ENCODE data around the gene HSPB1. TPM values are rescaled to one million over a fixed set of nuclear protein-coding genes. Genes with fewer than 3 reads are reported as not detected.
"Not testable (repeated sequence)": the region's sequence is repeated elsewhere in the genome, so short reads cannot be mapped to it uniquely, and the experiment has no call there.

The HSPB1 gene
- total RNA-seq, 2 donors from 2014 or later, result 42.5 to 78.1 TPM

- Mint-ChIP-seq H3K27ac (peak overlapping the region; percentile 95 to 99), H3K9me3 (no peaks in the 10 kb centered on the region), H3K36me3 (no peaks in the 10 kb centered on the region)
- ATAC-seq (no peak), DNase-seq (ENCODE audit: low spot score in 2 of 2) (no peak)
Observed at GRCh38 chr7:76316984-76317781, 14.7 kb downstream of the HSPB1 start.

- peak; percentile 91 to 93 for ATAC-seq
- Mint-ChIP-seq H3K9me3 (no peaks in the 10 kb centered on the region), H3K27ac (peak overlapping the region; percentile 95 to 99), H3K36me3 (no peaks in the 10 kb centered on the region)
- peak; percentile 96 to 97 for DNase-seq (ENCODE audit: low spot score in 2 of 2)
Observed at GRCh38 chr7:76317782-76318487, 15.5 kb downstream of the HSPB1 start.

DNA sequence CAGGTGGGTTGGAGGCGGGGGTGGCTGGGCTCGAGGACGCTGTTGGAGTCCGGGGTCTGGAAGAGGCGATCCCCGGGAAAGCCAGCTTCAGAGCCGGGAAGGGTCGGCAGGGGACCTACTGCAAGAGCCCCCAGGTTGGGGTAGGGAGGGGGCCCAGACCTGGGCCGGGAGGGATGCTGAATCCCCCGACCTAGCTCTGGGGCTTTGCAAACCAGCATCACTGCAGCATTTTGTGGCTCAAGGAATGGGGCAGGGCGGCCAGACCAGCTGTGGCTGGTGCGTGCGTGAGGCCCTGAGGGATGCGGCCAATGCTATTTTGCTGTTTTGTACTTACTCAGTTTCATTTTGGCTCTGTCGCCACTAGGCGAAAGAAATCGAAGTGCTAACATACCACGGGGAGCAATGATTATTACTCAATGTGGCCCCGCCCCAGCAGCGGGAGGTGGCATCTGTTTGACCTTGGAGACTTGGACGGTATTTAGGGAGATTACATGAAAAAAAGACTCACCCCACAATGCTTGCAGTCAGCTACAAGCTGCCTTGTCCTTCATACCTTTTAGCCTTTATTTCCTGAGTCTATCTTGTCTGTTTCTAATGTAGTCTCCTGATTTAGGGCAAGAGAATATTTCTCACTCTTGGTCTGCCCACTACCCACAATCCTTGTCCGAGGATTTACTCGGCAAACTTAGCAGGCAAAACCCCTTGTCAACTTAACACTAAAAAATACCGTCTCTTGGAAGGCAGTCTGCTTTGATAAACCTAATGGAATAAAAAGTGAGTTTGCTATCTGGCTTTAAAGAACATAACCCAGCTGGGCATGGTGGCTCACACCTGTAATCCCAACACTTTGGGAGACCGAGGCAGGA, 16.2 kb downstream of the HSPB1 start:
- H3K27ac Mint-ChIP-seq, result peak overlapping the region; percentile 95 to 99
- H3K9me3 Mint-ChIP-seq, result no peaks in the 10 kb centered on the region
- H3K36me3 Mint-ChIP-seq, result no peaks in the 10 kb centered on the region
- DNase-seq (ENCODE audit: low spot score in 2 of 2), result peak; percentile 72 to 81
- peak; percentile 51 to 60 for ATAC-seq

DNA sequence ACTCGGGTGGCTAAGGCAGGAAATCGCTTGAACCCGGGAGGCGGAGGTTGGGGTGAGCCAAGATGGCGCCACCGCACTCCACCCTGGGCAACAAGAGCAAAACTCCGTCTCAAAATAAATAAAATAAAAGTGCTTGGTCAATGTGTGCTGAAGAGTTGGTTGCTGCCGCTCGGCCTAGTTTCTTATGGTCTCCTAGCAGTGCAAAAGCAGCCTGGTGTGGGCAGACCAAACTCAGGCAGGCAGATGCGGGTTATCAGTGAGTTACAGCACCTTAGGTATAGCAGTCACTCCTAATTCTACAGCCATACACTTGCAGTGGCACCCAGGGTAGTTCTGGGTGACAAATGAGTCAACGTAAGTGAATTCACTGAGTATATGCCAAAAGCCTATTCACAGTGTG, 22.6 kb downstream of the HSPB1 start:
- H3K9me3 Mint-ChIP-seq, result no peaks in the 10 kb centered on the region
- H3K27ac Mint-ChIP-seq, result peak overlapping the region; percentile 27 to 44
- DNase-seq (ENCODE audit: low spot score in 2 of 2) (no peak), ATAC-seq (no peak)
- H3K36me3 Mint-ChIP-seq, result peaks cover 13 to 31% of the 10 kb centered on the region in 2 donors

DNA sequence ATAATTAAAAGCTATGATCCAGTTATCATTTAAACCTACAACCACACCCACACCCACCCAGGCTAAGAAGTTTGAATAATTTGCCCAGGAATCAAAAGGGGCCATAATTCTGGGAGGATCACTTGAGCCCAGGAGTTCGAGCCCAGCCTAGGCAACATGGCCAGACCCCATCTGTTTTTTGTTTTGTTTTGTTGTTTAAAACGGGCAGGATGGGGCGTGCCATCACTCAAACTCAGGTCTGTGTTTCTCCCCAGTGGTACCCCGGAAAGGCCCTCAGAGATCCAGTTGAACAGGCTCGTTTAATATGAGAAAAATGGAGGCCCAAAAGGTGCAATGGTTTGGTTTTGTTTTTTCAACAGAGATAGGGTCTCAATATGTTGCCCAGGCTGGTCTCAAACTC, 23.3 kb downstream of the HSPB1 start:
- H3K9me3 Mint-ChIP-seq, result no peaks in the 10 kb centered on the region
- ATAC-seq (no peak), DNase-seq (ENCODE audit: low spot score in 2 of 2) (no peak)
- H3K36me3 Mint-ChIP-seq, result peaks cover 15 to 32% of the 10 kb centered on the region in 2 donors
- H3K27ac Mint-ChIP-seq, result no peak overlapping the region

DNA sequence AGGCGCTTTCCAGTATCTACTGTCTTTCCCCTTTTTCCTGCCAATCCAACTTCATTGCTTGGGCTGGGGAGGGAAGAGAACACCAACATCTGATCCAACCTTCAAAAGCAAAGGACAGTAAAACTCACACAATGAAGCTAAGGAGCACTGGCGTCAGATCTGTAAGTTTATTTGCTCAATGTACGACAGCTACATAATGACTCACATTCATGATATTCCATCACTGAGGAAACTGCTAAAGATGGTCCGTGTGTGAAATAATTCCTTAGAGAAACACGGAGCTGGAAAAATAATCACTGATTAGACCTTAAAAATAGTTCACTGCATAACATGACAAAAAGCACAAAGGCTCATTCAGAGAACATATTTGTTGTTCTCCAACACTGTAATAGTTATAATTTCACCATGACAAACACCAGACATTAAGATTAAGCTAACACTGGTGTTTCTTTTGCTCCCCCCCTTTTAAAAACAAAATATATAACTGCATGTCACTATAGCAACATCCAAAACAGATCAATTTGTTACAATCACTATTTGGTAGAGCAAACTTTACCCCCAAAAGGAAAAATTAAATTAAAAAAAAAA, 24.3 kb downstream of the HSPB1 start:
- DNase-seq (ENCODE audit: low spot score in 2 of 2) (no peak), ATAC-seq (no peak)
- H3K9me3 Mint-ChIP-seq, result no peaks in the 10 kb centered on the region
- peak overlapping the region in 1 of 2 donors; percentile 60 for H3K27ac Mint-ChIP-seq
- peaks cover 15 to 32% of the 10 kb centered on the region in 2 donors for H3K36me3 Mint-ChIP-seq

DNA sequence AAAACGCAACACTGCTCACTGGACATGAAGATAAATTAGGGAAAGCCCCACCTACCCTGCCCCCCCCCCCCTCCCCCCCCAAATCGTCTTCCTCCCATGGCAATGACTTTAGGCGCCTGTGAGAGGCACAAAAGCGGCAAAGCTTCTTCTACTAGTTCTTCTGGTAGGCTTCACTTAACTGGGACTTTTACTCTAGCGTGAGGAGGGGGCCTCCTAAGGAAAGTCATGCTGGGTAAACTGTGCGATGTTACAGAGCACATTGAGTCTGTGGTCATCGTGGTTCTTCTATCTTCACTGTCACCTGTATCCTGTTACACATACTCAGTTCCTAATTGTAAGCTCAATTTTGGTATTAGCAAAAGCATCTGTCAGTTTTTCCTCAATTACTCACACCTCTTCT, 25.1 kb downstream of the HSPB1 start:
- H3K27ac Mint-ChIP-seq, result no peak overlapping the region
- ATAC-seq (peak; percentile 58 to 83), DNase-seq (ENCODE audit: low spot score in 2 of 2) (no peak)
- H3K9me3 Mint-ChIP-seq, result no peaks in the 10 kb centered on the region
- peaks cover 15 to 32% of the 10 kb centered on the region in 2 donors for H3K36me3 Mint-ChIP-seq

- Mint-ChIP-seq H3K36me3 (peaks cover 15 to 35% of the 10 kb centered on the region in 2 donors), H3K9me3 (no peaks in the 10 kb centered on the region), H3K27ac (peak overlapping the region; percentile 23 to 72)
- ATAC-seq, result no peak
- DNase-seq (ENCODE audit: low spot score in 2 of 2), result no peak
Observed at GRCh38 chr7:76328389-76328788, 25.9 kb downstream of the HSPB1 start.

DNA sequence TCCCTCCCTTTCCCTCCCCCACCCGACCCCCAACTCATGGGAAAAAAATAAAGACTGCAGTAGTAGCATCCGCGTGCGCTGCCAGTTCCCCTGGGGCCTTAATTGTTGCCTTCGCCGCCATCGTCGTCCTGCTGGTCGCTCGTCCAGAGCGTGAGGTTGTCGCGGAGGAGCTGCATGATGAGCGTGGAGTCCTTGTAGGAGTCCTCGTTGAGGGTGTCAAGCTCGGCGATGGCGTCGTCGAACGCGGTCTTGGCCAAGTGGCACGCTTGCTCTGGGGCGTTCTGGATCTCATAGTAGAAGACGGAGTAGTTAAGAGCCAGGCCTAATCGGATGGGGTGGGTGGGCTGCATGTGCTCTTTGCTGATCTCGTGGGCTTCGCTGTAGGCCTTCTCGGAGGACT, 27.0 kb downstream of the HSPB1 start:
- Mint-ChIP-seq H3K9me3 (no peaks in the 10 kb centered on the region), H3K36me3 (peaks cover 15 to 38% of the 10 kb centered on the region in 2 donors), H3K27ac (peak overlapping the region in 1 of 2 donors; percentile 18)
- ATAC-seq (no peak), DNase-seq (ENCODE audit: low spot score in 2 of 2) (no peak)

DNA sequence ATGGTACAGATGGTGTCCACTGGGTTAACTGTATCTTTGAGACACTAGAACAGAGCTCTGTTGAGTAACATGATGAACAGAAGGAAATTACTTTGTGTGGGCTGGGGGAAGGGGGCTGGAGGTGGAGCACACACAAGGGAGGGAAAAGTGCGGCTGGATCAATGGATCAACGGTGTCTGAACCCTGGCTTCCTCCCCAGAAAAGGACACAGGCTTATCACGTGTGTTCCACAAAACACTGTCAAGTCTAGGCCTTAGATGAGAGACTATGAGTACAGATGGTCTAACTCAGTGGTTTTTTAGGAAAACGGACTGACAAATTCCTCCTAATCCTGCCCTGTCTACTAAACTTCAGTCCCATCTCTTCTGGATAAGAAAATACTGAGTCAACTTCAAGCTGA, 27.8 kb downstream of the HSPB1 start:
- Mint-ChIP-seq H3K36me3 (peaks cover 15 to 38% of the 10 kb centered on the region in 2 donors), H3K9me3 (no peaks in the 10 kb centered on the region), H3K27ac (peak overlapping the region in 1 of 2 donors; percentile 18)
- no peak for DNase-seq (ENCODE audit: low spot score in 2 of 2)
- no peak for ATAC-seq

GRCh38 chr7:76330673-76331072, 28.2 kb downstream of the HSPB1 start:
- DNase-seq (ENCODE audit: low spot score in 2 of 2) (no peak), ATAC-seq (no peak)
- no peaks in the 10 kb centered on the region for H3K9me3 Mint-ChIP-seq
- H3K27ac Mint-ChIP-seq, result peak overlapping the region in 1 of 2 donors; percentile 15
- H3K36me3 Mint-ChIP-seq, result peaks cover 15 to 38% of the 10 kb centered on the region in 2 donors

GRCh38 chr7:76332078-76332477, 29.6 kb downstream of the HSPB1 start:
- Mint-ChIP-seq H3K27ac (peak overlapping the region in 1 of 2 donors; percentile 36), H3K36me3 (peaks cover 15 to 30% of the 10 kb centered on the region in 2 donors), H3K9me3 (no peaks in the 10 kb centered on the region)
- ATAC-seq (no peak), DNase-seq (ENCODE audit: low spot score in 2 of 2) (no peak)

- DNase-seq (ENCODE audit: low spot score in 2 of 2) (no peak), ATAC-seq (no peak)
- Mint-ChIP-seq H3K9me3 (no peaks in the 10 kb centered on the region), H3K27ac (peak overlapping the region in 1 of 2 donors; percentile 45), H3K36me3 (peaks cover 11 to 25% of the 10 kb centered on the region in 2 donors)
Observed at GRCh38 chr7:76333511-76334101, 31.1 kb downstream of the HSPB1 start.

- Mint-ChIP-seq H3K9me3 (no peaks in the 10 kb centered on the region), H3K27ac (no peak overlapping the region), H3K36me3 (peaks cover 5 to 23% of the 10 kb centered on the region in 2 donors)
- ATAC-seq (no peak), DNase-seq (ENCODE audit: low spot score in 2 of 2) (no peak)
Observed at GRCh38 chr7:76334320-76334967, 32.0 kb downstream of the HSPB1 start.

GRCh38 chr7:76335417-76335816, 32.9 kb downstream of the HSPB1 start:
- not testable (repeated sequence) for ATAC-seq; DNase-seq (ENCODE audit: low spot score in 2 of 2); H3K9me3 Mint-ChIP-seq; H3K27ac Mint-ChIP-seq
- peaks cover 0 to 25% of the 10 kb centered on the region in 2 donors for H3K36me3 Mint-ChIP-seq

Measured in activated naive CD4-positive, alpha-beta T cell treated with anti-CD3 and anti-CD28 coated beads, Interleukin-2, amount 50 U/mL, for 72 hours (primary cell).